Fibroblast of the aortic adventitia (primary cell): ENCODE data around the gene GATD1. TPM values are rescaled to one million over a fixed set of nuclear protein-coding genes. Genes with fewer than 3 reads are reported as not detected.
A peak's percentile ranks its signal among the peaks of the same experiment; 100 is the strongest.

ENCODE experiments used
- DNase-seq: peaks from one replicate; pipeline ENCODE4 v3.0.0-alpha.2; 2010; ENCODE audit warnings: low read depth
- H3K4me3 ChIP-seq: 2 replicates; pipeline ENCODE4 v1.5.1; 2011; ENCODE audit warnings: low read depth, mild to moderate bottlenecking, control low read depth, low read length, moderate library complexity
- CTCF ChIP-seq: IDR thresholded peaks from 2 replicates; pipeline ENCODE4 v1.5.1; 2011; ENCODE audit warnings: mild to moderate bottlenecking, low read length, control low read depth, inconsistent platforms; ENCODE audit not compliant: insufficient read depth
- total RNA-seq: library from RNA; depleted of rRNA; stranded (reverse); fragments of >200 nt; gene quantifications from 2 replicates; pipeline ENCODE4 v1.2.3, GENCODE V29; 2012; ENCODE audit warnings: low replicate concordance

GATD1 gene
- total RNA-seq, 1 donor, result 40.6 TPM

- H3K4me3 ChIP-seq, result no peak overlapping the region
- TF ChIP-seq CTCF, result no peak
- no peak for DNase-seq
Observed at GRCh38 chr11:729492-730074, 47.7 kb downstream of the GATD1 start.

GRCh38 chr11:728901-729491 lies 48.3 kb downstream of the GATD1 start:
- no peak overlapping the region for H3K4me3 ChIP-seq
- TF ChIP-seq CTCF, result no peak
- no peak for DNase-seq

- peak; percentile 99 for TF ChIP-seq CTCF
- no peak overlapping the region for H3K4me3 ChIP-seq
- peak; percentile 94 for DNase-seq
Observed at GRCh38 chr11:727859-728748, 49.2 kb downstream of the GATD1 start.

DNA sequence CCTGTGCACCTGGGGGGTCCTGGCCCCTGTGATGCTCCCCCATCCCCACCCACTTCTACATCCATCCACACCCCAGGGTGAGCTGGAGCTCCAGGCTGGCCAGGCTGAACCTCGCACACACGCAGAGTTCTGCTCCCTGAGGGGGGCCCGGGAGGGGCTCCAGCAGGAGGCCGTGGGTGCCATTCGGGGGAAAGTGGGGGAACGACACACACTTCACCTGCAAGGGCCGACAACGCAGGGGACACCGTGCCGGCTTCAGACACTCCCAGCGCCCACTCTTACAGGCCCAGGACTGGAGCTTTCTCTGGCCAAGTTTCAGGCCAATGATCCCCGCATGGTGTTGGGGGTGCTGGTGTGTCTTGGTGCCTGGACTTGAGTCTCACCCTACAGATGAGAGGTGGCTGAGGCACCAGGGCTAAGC lies 50.0 kb downstream of the GATD1 start:
- no peak for DNase-seq
- H3K4me3 ChIP-seq, result no peak overlapping the region
- no peak for TF ChIP-seq CTCF

- H3K4me3 ChIP-seq, result no peak overlapping the region
- DNase-seq, result peak; percentile 49
- TF ChIP-seq CTCF, result no peak
Observed at GRCh38 chr11:726278-727220, 50.7 kb downstream of the GATD1 start.

DNA sequence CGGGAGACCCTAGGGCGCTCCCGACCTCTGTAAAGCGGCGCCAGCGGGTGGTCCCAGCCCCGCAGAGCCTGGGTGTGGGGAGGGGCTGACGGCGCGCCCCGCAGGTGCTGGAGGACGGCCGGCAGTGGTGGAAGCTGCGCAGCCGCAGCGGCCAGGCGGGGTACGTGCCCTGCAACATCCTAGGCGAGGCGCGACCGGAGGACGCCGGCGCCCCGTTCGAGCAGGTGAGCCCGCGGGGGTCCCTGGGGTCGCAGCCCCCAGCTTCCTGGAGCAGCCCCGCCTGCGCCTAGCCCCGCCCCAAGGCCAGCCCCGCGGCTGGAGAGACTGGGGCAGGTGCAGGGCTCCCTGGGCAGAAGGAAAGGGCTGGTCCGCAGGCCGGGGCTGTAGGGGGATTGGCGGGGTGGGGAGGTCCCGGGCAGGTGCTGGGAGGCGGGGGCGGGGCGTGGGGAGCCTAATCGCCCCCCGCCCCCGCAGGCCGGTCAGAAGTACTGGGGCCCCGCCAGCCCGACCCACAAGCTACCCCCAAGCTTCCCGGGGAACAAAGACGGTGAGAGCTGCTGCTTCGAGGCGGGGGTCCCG lies 51.6 kb downstream of the GATD1 start:
- DNase-seq, result no peak
- H3K4me3 ChIP-seq, result no peak overlapping the region
- no peak for TF ChIP-seq CTCF
